Lower leg skin (tissue), 3 donors: ENCODE measurements around the gene PGF.

ENCODE experiments used
- POLR2A ChIP-seq, 2 donors: fragments of 450-650 bp; IDR thresholded peaks; one replicate each; pipeline ENCODE4 v1.6.1; 2016 to 2017; ENCODE audit warnings: antibody characterized with exemption in 2 of 2, mild to moderate bottlenecking in 1 of 2, moderate library complexity in 1 of 2
- TF ChIP-seq, protein P1 (sequence below), 3 donors: fragments of 450-650 bp; IDR thresholded peaks; one replicate each; pipeline ENCODE4 v1.5.1; 2016; ENCODE audit warnings: antibody characterized with exemption in 3 of 3, mild to moderate bottlenecking in 3 of 3, moderate library complexity in 2 of 3

DNA sequence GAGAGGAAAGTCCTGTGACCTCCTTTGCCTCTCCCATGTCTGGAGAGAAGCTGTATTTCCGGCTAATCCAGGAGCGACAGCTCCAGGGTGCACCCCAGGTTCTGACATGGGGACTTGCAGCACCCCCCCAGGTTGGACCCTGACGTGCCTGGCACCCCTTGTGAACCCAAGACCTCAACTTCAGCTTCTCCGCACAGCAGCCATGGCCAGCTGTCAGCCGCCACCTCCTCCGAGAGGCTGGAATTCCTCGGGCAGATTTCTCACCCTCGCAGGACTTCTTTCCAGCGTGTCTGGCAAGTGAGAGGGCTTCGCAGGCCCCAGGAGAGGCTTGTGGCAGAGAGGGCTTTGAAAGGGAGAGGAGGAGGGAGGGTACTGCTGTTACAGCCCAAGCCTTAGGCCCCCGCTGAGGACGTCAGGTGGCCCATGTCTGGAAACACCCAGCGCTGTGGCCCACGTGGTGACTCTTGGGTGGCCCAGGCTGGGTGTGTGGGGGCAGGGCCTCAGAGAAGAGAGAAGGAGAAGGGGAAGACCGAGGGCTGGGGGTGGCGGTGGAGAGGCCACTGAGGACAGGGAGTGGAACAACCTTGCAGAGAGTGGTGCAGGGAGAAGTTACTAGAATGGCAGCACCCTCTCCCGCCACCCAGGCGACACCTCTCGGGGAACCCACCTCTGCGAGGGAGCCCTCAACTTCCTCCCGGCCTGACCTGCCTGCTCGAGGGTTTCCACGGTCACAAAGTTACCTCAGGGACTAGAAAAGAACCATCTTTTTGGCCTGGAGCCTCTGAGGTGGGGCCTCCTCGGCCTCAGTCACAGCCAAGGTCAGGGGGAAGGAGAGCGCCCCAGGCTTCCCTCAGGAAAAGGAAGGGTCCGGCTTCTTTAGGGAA, 20.7 kb downstream of the PGF start:
- TF ChIP-seq, protein P1, sequence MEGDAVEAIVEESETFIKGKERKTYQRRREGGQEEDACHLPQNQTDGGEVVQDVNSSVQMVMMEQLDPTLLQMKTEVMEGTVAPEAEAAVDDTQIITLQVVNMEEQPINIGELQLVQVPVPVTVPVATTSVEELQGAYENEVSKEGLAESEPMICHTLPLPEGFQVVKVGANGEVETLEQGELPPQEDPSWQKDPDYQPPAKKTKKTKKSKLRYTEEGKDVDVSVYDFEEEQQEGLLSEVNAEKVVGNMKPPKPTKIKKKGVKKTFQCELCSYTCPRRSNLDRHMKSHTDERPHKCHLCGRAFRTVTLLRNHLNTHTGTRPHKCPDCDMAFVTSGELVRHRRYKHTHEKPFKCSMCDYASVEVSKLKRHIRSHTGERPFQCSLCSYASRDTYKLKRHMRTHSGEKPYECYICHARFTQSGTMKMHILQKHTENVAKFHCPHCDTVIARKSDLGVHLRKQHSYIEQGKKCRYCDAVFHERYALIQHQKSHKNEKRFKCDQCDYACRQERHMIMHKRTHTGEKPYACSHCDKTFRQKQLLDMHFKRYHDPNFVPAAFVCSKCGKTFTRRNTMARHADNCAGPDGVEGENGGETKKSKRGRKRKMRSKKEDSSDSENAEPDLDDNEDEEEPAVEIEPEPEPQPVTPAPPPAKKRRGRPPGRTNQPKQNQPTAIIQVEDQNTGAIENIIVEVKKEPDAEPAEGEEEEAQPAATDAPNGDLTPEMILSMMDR (IDR thresholded peaks at IDR 0.05), result no peak
- no peak for TF ChIP-seq POLR2A (IDR thresholded peaks at IDR 0.05)
